Activated CD8-positive, alpha-beta T cell treated with anti-CD3 and anti-CD28 coated beads for 36 hours (primary cell): ENCODE results near the gene TCHP. TPM values are rescaled to one million over a fixed set of nuclear protein-coding genes. Genes with fewer than 3 reads are reported as not detected.
"Not testable (repeated sequence)": the region's sequence is repeated elsewhere in the genome, so short reads cannot be mapped to it uniquely, and the experiment has no call there.

ENCODE experiments used
- ATAC-seq: fragments of 200-7000 bp; cut with Tn5 transposase; one replicate; pipeline ENCODE4 v1.10.0; 2021; ENCODE audit warnings: mild to moderate bottlenecking, moderate library complexity
- CTCF ChIA-PET: fragments of 350-600 bp; sonication (Branson Sonifier 250); formaldehyde crosslinking; loops from one replicate; lab custom pipeline; 2021; ENCODE audit warnings: antibody characterized with exemption; lab: Charles Lee
- POLR2A ChIA-PET: fragments of 350-600 bp; sonication (Branson Sonifier 250); formaldehyde crosslinking; loops from one replicate; lab custom pipeline; 2021; ENCODE audit warnings: antibody characterized with exemption; lab: Charles Lee
- DNase-seq: peaks from one replicate; pipeline ENCODE4 v3.0.0-alpha.2; 2020
- H3K27ac Mint-ChIP-seq: one replicate; pipeline ENCODE4 v1.8.0; 2021; ENCODE audit warnings: mild to moderate bottlenecking, mixed read lengths
- H3K27me3 Mint-ChIP-seq: one replicate; pipeline ENCODE4 v1.8.0; 2021; ENCODE audit warnings: mixed read lengths
- H3K36me3 Mint-ChIP-seq: one replicate; pipeline ENCODE4 v1.8.0; 2021; ENCODE audit warnings: low read depth, mixed read lengths
- H3K4me1 Mint-ChIP-seq: one replicate; pipeline ENCODE4 v1.8.0; 2021; ENCODE audit warnings: low read depth, mixed read lengths
- H3K4me3 Mint-ChIP-seq: one replicate; pipeline ENCODE4 v1.8.0; 2021; ENCODE audit warnings: mild to moderate bottlenecking, moderate library complexity, mixed read lengths
- H3K9me3 Mint-ChIP-seq: one replicate; pipeline ENCODE4 v1.8.0; 2021; ENCODE audit warnings: mixed read lengths
- CTCF ChIP-seq: fragments of 200-600 bp; IDR thresholded peaks from one replicate; pipeline ENCODE4 v1.8.0; 2022; ENCODE audit warnings: antibody characterized with exemption, mild to moderate bottlenecking
- intact Hi-C: fragments of 100-400 bp; cut with micrococcal nuclease; formaldehyde crosslinking; loops from one replicate; pipeline ENCODE4 v1.10.0; 2022
- total RNA-seq, 2 experiments: library from RNA; stranded (reverse); gene quantifications; one replicate each; pipeline ENCODE4 v1.2.3, GENCODE V29; 2021

The TCHP gene
- total RNA-seq, 2 experiments from 2014 or later: 19.9 to 21.0 TPM

GRCh38 chr12:109858764-109859163 is 41.3 kb upstream of the TCHP start:
- Mint-ChIP-seq H3K27ac (peak overlapping the region; percentile 56), H3K9me3 (no peaks in the 10 kb centered on the region), H3K27me3 (no peaks in the 10 kb centered on the region), H3K36me3 (peaks cover 4% of the 10 kb centered on the region), H3K4me3 (no peak overlapping the region), H3K4me1 (peaks cover 6% of the 10 kb centered on the region)
- no peak for DNase-seq
- peak; percentile 37 for ATAC-seq
- CTCF ChIA-PET: interaction anchor here (0.7 to 6.0 kb wide), 4 partner anchors 14 to 273 kb away, joined by 3 to 27 read pairs (median 3); no protein-coding TSS in a partner anchor
- POLR2A ChIA-PET: interaction anchor here (0.6 to 1.2 kb wide), 3 partner anchors 9 to 181 kb away, joined by 3 read pairs; no protein-coding TSS in a partner anchor
- intact Hi-C loops: no loop called here
- TF ChIP-seq CTCF: no peak

DNA sequence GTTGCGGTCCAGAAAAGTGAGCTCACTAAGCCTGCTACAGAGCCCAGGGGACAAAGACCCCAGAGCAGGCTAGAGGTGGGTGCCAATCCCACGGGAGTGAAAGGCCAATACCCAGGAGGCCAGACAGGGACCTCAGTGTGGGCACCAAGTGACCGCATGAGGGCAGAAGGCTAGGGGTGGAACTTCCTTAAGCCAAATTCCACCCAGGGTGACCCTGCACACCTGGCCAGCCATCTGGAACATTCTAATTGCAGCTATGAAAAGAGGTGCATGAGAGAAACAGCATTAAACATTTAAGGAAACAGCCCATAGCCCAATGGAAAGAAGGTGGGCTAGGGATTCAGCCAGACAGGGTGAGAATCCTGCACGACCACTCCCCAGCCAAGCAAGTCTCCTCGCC is 39.1 kb upstream of the TCHP start:
- Mint-ChIP-seq H3K36me3 (peaks cover 3% of the 10 kb centered on the region), H3K4me3 (no peak overlapping the region), H3K4me1 (peaks cover 17% of the 10 kb centered on the region), H3K27me3 (no peaks in the 10 kb centered on the region), H3K9me3 (no peaks in the 10 kb centered on the region), H3K27ac (no peak overlapping the region)
- intact Hi-C loops: no loop called here
- TF ChIP-seq CTCF: no peak
- no peak for ATAC-seq
- ChIA-PET POLR2A (no interaction called here), CTCF (interaction anchor here (1.9 to 6.0 kb wide), 3 partner anchors 8 to 16 kb away, joined by 4 to 27 read pairs (median 4); no protein-coding TSS in a partner anchor)
- DNase-seq: no peak

GRCh38 chr12:109861689-109862314 is 38.3 kb upstream of the TCHP start:
- Mint-ChIP-seq H3K4me1 (peaks cover 19% of the 10 kb centered on the region), H3K36me3 (peaks cover 3% of the 10 kb centered on the region), H3K27ac (no peak overlapping the region), H3K27me3 (no peaks in the 10 kb centered on the region), H3K9me3 (no peaks in the 10 kb centered on the region), H3K4me3 (no peak overlapping the region)
- POLR2A ChIA-PET: no interaction called here
- TF ChIP-seq CTCF: no peak
- CTCF ChIA-PET: interaction anchor here (1.1 to 6.0 kb wide), 4 partner anchors 9 to 56 kb away, joined by 3 to 27 read pairs (median 4); no protein-coding TSS in a partner anchor
- intact Hi-C loops: no loop called here
- DNase-seq (no peak), ATAC-seq (no peak)

GRCh38 chr12:109862491-109862890 is 37.6 kb upstream of the TCHP start:
- H3K36me3 Mint-ChIP-seq, ATAC-seq, H3K27ac Mint-ChIP-seq, DNase-seq, POLR2A ChIA-PET, intact Hi-C loops, H3K4me3 Mint-ChIP-seq, H3K9me3 Mint-ChIP-seq, H3K27me3 Mint-ChIP-seq: not testable (repeated sequence)
- peaks cover 19% of the 10 kb centered on the region for H3K4me1 Mint-ChIP-seq
- CTCF ChIA-PET: interaction anchor here (0.9 to 1.9 kb wide), 5 partner anchors 9 to 57 kb away, joined by 3 to 4 read pairs (median 3); no protein-coding TSS in a partner anchor

DNA sequence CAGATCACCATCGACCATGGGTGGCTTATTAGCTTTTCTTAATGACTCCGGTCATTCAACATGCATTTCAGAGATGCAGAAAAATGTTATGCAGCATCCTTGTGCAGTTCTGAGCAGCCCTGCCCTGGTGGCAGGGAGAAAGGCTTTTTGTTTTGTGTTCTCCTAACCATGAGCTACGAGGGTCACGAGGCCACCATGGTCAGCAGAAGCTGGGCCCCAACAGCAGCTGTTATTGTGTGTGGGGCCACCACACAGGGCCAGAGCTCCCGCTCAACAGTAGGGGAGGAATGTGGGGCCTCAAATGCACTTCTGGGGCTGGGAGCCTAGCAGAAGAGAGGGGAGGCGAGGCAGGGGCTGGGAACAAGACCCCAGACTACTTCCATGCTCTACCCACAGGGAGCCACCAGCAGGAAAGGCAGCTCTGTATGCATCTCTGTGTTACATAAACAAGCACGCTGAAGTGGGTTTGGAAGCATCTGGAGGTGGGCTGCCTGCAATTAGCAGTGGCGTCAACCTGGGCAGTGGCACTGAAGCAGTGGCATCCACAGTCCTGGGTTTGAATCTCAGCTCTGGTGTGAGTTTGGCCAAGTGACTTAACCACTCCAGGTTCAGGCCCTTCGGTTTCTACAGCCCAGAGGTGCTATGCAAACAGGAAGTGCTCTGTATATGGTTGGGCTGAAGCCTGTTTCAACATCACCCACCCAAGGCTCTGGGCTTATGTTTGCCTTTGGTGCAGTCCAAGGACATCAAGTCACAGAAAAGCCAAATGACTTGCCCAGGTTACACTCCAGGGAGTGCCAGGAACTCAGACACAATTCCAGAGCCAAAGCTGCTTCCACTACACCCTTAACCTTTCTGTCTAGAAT is 36.0 kb upstream of the TCHP start:
- POLR2A ChIA-PET: interaction anchor here (0.6 kb wide), 1 partner anchor 288 kb away, joined by 3 read pairs; no protein-coding TSS in a partner anchor
- ATAC-seq: peak; percentile 74

More for the DNA sequence above, 36.0 kb upstream of the TCHP start:
- CTCF ChIA-PET: interaction anchor here (0.6 to 3.6 kb wide), 5 partner anchors 9 to 58 kb away, joined by 3 to 22 read pairs (median 4); no protein-coding TSS in a partner anchor
- Mint-ChIP-seq H3K9me3 (no peaks in the 10 kb centered on the region), H3K36me3 (no peaks in the 10 kb centered on the region), H3K4me3 (no peak overlapping the region), H3K4me1 (peaks cover 23% of the 10 kb centered on the region), H3K27me3 (no peaks in the 10 kb centered on the region), H3K27ac (peak overlapping the region; percentile 61)
- no peak for DNase-seq
- TF ChIP-seq CTCF: no peak
- intact Hi-C loops: no loop called here
